Ovary (tissue), 3 donors: ENCODE results near the gene ZNF497.

Experiments used
- EP300 ChIP-seq: sonication (generic); formaldehyde crosslinking; IDR thresholded peaks from one replicate; pipeline ENCODE4 v1.6.1; 2017; ENCODE audit warnings: antibody characterized with exemption
- POLR2A ChIP-seq: fragments of 450-650 bp; IDR thresholded peaks from one replicate; pipeline ENCODE4 v1.6.1; 2017; ENCODE audit warnings: antibody characterized with exemption, mild to moderate bottlenecking, moderate library complexity
- TF ChIP-seq, protein P1 (sequence below), 3 donors: fragments of 450-650 bp in 2 of 3; fragments of 200-600 bp in 1 of 3; IDR thresholded peaks; one replicate each; pipeline versions ENCODE4 v1.5.1 to v1.8.0; 2016 to 2022; ENCODE audit warnings: antibody characterized with exemption in 3 of 3, mild to moderate bottlenecking in 1 of 3
- donor health status: DM: no; HTN: no; CAD: no.

- TF ChIP-seq EP300: no peak
- TF ChIP-seq POLR2A: no peak
- TF ChIP-seq, protein P1, sequence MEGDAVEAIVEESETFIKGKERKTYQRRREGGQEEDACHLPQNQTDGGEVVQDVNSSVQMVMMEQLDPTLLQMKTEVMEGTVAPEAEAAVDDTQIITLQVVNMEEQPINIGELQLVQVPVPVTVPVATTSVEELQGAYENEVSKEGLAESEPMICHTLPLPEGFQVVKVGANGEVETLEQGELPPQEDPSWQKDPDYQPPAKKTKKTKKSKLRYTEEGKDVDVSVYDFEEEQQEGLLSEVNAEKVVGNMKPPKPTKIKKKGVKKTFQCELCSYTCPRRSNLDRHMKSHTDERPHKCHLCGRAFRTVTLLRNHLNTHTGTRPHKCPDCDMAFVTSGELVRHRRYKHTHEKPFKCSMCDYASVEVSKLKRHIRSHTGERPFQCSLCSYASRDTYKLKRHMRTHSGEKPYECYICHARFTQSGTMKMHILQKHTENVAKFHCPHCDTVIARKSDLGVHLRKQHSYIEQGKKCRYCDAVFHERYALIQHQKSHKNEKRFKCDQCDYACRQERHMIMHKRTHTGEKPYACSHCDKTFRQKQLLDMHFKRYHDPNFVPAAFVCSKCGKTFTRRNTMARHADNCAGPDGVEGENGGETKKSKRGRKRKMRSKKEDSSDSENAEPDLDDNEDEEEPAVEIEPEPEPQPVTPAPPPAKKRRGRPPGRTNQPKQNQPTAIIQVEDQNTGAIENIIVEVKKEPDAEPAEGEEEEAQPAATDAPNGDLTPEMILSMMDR (IDR thresholded peaks at IDR 0.05): no peak
Measured at GRCh38 chr19:58382997-58383603, 20.5 kb upstream of the ZNF497 start.
